Esophagus squamous epithelium (tissue), 4 donors: ENCODE measurements around the gene GOLPH3L.

Experiments used
- CTCF ChIP-seq, 6 experiments: fragments of 450-650 bp in 4 of 6; fragments of 200-600 bp in 2 of 6; sonication (generic) in 2 of 6; IDR thresholded peaks; one replicate each; pipeline ENCODE4 v1.5.1; 2016 to 2019; ENCODE audit warnings: antibody characterized with exemption in 6 of 6, mild to moderate bottlenecking in 4 of 6, moderate library complexity in 4 of 6
- POLR2A ChIP-seq, 4 donors: fragments of 450-650 bp; IDR thresholded peaks; one replicate each; pipeline ENCODE4 v1.6.1; 2017; ENCODE audit warnings: antibody characterized with exemption in 4 of 4, mild to moderate bottlenecking in 4 of 4, moderate library complexity in 3 of 4

- no peak for TF ChIP-seq CTCF (IDR thresholded peaks at IDR 0.05)
- TF ChIP-seq POLR2A (IDR thresholded peaks at IDR 0.05): no peak
Measured at GRCh38 chr1:150612014-150612345, 85.0 kb downstream of the GOLPH3L start.
